ENCODE data around the gene TLE4.

The TLE4 gene

DNA sequence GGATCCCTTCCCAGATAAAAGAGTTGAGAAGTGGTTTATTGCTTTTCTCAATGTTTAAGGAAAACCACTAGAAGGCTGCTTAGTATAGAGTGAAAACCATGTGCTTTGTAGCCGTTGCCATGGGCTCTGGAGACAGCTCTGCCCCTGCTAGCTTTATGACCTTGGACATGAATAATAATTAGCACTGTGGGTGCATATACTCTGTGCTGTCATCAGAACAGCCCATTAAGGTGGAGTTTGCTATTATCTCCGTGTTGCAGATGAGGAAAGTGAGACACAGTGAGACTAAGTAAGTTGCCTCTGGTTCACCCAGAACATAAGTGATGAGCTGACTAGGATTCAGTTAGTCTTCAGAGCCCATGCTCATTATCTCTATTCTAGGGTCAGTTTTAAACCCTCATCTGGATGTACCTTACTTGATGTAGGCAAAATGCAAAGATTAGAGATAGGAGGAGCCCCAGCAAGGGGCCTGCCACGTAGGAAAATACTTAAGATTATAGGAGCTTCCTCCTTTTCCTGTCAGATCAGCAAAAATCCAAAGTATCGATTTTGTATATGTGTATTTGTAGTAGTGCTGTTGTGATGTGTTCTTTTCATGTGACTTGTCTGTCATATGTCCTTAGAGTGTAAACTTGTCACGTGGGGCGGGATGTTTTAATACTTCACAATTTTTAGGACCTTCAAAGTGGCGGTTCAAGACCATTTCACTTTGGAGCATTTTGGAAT lies 102.5 kb downstream of the TLE4 start:
- TF ChIP-seq, protein P1, sequence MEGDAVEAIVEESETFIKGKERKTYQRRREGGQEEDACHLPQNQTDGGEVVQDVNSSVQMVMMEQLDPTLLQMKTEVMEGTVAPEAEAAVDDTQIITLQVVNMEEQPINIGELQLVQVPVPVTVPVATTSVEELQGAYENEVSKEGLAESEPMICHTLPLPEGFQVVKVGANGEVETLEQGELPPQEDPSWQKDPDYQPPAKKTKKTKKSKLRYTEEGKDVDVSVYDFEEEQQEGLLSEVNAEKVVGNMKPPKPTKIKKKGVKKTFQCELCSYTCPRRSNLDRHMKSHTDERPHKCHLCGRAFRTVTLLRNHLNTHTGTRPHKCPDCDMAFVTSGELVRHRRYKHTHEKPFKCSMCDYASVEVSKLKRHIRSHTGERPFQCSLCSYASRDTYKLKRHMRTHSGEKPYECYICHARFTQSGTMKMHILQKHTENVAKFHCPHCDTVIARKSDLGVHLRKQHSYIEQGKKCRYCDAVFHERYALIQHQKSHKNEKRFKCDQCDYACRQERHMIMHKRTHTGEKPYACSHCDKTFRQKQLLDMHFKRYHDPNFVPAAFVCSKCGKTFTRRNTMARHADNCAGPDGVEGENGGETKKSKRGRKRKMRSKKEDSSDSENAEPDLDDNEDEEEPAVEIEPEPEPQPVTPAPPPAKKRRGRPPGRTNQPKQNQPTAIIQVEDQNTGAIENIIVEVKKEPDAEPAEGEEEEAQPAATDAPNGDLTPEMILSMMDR (IDR thresholded peaks at IDR 0.05; ENCODE audit: low read depth, low read length), result no peak
- no peak overlapping the region for H3K4me3 ChIP-seq (ENCODE audit: low read depth, low read length)

DNA sequence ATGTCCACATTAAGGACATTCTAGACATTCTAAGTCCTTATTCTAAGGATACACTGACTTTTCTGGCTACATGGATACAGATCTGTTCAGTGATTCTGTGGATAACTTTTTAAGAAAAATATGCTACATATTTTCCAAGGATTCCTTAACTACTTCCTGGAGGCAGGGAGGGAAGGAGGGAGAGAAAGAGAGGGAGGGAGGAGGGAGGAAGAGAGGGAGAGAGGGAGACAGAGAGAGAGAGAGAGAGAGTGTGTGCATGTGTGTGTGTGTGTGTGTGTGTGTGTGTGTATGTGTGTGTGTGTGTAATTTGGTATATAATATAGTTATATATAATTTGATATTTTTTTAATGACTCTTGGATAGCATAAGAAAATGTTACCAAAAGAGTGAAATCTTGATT lies 109.8 kb downstream of the TLE4 start:
- TF ChIP-seq, protein P1 (IDR thresholded peaks at IDR 0.05; ENCODE audit: low read depth, low read length), result no peak
- no peak overlapping the region for H3K4me3 ChIP-seq (ENCODE audit: low read depth, low read length)

DNA sequence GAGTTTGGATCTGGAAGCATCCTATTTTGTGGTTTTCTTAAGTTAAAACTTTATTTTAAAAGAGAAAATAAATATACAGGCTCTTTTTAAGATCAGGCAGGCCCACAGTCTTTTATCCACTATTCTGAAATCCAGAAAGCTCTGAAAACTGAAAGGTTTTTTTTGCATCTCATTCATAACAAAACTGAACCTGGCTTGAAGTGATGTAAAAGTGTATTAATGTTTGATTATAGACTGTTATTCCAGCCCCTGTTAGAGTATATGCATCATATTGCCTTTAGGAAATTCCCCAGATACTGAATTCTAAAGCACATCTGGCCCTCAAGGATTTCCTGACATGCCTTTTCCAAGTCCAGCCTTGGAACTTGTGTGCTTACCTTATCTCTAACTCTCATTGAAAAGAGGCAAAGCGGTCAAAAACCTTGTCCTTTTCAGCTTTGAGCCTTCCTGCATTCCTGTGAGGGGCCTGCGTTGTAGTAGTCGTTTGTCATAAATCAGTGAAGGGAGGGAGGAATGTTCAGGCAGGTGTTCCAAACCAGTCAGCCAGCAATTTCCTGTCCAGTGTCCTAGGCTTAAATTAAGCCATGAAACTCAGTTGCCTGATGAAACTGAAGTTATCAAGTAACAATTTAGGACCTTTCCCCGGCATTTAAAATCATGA lies 110.4 kb downstream of the TLE4 start:
- TF ChIP-seq, protein P1 (IDR thresholded peaks at IDR 0.05; ENCODE audit: low read depth, low read length), result no peak
- no peak overlapping the region for H3K4me3 ChIP-seq (ENCODE audit: low read depth, low read length)

DNA sequence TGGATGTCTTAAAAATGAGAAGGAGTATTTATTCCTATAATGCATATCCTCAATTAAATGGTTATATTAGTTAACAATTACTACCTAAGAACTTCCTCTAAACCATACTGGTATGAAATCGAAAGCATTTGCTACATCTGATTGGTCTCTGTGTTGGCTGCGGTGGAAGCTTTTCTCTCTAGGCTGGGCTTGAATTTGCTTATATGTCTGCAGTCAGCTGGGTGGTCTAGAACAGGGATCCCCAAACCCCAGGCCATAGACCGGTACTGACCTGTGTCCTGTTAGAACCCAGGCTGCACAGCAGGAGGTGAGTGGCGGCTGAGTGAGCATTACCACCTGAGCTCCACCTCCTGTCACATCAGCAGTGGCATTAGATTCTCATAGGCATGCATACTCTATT lies 112.3 kb downstream of the TLE4 start:
- H3K4me3 ChIP-seq (ENCODE audit: low read depth, low read length), result no peak overlapping the region
- TF ChIP-seq, protein P1 (IDR thresholded peaks at IDR 0.05; ENCODE audit: low read depth, low read length), result no peak

DNA sequence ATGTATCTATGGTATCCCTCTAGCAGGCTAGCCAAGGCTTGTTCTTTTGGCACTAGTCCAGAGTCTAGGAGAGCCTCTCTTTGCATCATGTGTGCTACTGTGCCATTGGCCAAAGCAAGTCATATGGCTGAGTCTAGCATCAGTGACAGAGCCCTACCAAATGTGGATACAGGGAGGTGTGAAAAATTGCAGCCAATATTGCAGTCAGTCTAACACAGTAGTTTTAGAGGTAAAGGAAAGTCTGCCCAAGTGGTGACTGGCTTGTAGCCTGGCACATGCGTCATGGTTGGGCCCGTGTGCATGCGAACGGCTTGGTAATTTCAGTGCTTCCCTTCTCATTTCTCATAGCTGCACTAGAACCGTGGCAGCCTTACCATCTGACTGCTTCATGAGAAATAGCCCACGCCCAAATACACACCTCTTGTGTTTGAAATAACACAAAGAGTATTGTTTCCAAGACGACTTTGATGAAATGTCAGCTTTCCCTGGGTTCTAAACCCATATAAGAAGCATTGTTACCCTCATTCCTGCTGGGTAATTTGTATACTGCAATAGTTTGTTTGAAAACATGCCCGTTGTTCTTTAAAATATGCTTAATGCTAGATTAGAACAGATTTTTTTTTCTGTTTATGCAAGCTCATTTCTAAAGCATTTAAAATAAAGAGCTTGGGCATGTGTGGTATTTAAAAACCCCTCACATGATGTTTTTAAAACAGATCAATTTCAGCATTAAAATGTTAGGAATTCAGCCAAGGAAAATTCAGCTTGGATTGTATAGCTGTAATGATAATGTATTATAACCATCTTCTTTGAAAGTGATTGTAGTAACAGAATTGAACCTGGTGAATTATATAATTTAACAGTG lies 113.2 kb downstream of the TLE4 start:
- TF ChIP-seq, protein P1 (IDR thresholded peaks at IDR 0.05; ENCODE audit: low read depth, low read length), result no peak
- H3K4me3 ChIP-seq (ENCODE audit: low read depth, low read length), result no peak overlapping the region

DNA sequence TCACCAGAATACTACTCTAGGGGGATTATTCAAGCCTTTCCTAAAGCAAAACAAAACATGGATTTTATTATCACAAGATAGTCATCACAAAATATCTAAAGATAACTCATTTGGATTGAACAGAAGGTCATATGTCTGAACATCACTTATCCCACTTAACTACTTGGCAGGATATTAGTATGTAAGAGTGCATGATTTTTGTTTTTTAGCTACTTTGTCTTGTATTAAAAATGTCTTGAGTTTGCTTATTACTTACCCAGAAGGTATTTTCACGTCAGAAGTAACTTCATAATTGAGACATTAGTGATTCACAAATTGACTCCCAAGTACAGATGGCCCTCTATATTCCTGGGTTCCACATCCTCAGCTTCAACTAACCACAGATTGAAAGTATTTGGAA lies 113.8 kb downstream of the TLE4 start:
- H3K4me3 ChIP-seq (ENCODE audit: low read depth, low read length), result no peak overlapping the region
- TF ChIP-seq, protein P1 (IDR thresholded peaks at IDR 0.05; ENCODE audit: low read depth, low read length), result no peak
